ENCODE data around the gene GPR55. TPM values are rescaled to one million over a fixed set of nuclear protein-coding genes. Genes with fewer than 3 reads are reported as not detected.

Gene GPR55
- total RNA-seq, 1 experiment from 2014 or later: not detected

GRCh38 chr2:230956827-230957755 is 32.0 kb upstream of the GPR55 start:
- Histone ChIP-seq H3K4me3 (ENCODE audit: insufficient read depth, low read depth, low read length) (peak overlapping the region; percentile 25), H3K36me3 (replicated peaks; ENCODE audit: control insufficient read depth, insufficient read depth, low read length) (no peaks in the 10 kb centered on the region), H3K27me3 (ENCODE audit: control insufficient read depth, insufficient read depth, low read length) (peaks cover 13% of the 10 kb centered on the region)
- peak; percentile 83 for DNase-seq

- H3K27me3 ChIP-seq (ENCODE audit: control insufficient read depth, insufficient read depth, low read length): peaks cover 13% of the 10 kb centered on the region
- no peaks in the 10 kb centered on the region for H3K36me3 ChIP-seq (replicated peaks; ENCODE audit: control insufficient read depth, insufficient read depth, low read length)
- H3K4me3 ChIP-seq (ENCODE audit: insufficient read depth, low read depth, low read length): no peak overlapping the region
- DNase-seq: no peak
These were observed 30.2 kb upstream of the GPR55 start for GRCh38 chr2:230955163-230955737.

GRCh38 chr2:230954746-230955145 is 29.7 kb upstream of the GPR55 start:
- no peak for DNase-seq
- peaks cover 13% of the 10 kb centered on the region for H3K27me3 ChIP-seq (ENCODE audit: control insufficient read depth, insufficient read depth, low read length)
- H3K36me3 ChIP-seq (replicated peaks; ENCODE audit: control insufficient read depth, insufficient read depth, low read length): no peaks in the 10 kb centered on the region
- no peak overlapping the region for H3K4me3 ChIP-seq (ENCODE audit: insufficient read depth, low read depth, low read length)

GRCh38 chr2:230953845-230954244 is 28.8 kb upstream of the GPR55 start:
- H3K27me3 ChIP-seq (ENCODE audit: control insufficient read depth, insufficient read depth, low read length): peaks cover 13% of the 10 kb centered on the region
- DNase-seq: no peak
- H3K4me3 ChIP-seq (ENCODE audit: insufficient read depth, low read depth, low read length): no peak overlapping the region
- H3K36me3 ChIP-seq (replicated peaks; ENCODE audit: control insufficient read depth, insufficient read depth, low read length): no peaks in the 10 kb centered on the region

GRCh38 chr2:230952226-230952956 is 27.3 kb upstream of the GPR55 start:
- H3K36me3 ChIP-seq (replicated peaks; ENCODE audit: control insufficient read depth, insufficient read depth, low read length): no peaks in the 10 kb centered on the region
- H3K4me3 ChIP-seq (ENCODE audit: insufficient read depth, low read depth, low read length): no peak overlapping the region
- H3K27me3 ChIP-seq (ENCODE audit: control insufficient read depth, insufficient read depth, low read length): peaks cover 3% of the 10 kb centered on the region
- DNase-seq: peak; percentile 13

- DNase-seq: no peak
- H3K27me3 ChIP-seq (ENCODE audit: control insufficient read depth, insufficient read depth, low read length): no peaks in the 10 kb centered on the region; the same call in 1 of the 2 replicates
- H3K36me3 ChIP-seq (replicated peaks; ENCODE audit: control insufficient read depth, insufficient read depth, low read length): no peaks in the 10 kb centered on the region
- no peak overlapping the region for H3K4me3 ChIP-seq (ENCODE audit: insufficient read depth, low read depth, low read length)
These were observed 26.4 kb upstream of the GPR55 start for GRCh38 chr2:230951396-230951795.

GRCh38 chr2:230950874-230951339 is 25.9 kb upstream of the GPR55 start:
- no peaks in the 10 kb centered on the region for H3K36me3 ChIP-seq (replicated peaks; ENCODE audit: control insufficient read depth, insufficient read depth, low read length)
- no peak overlapping the region for H3K4me3 ChIP-seq (ENCODE audit: insufficient read depth, low read depth, low read length)

GRCh38 chr2:230949966-230950873 is 25.2 kb upstream of the GPR55 start:
- no peaks in the 10 kb centered on the region for H3K36me3 ChIP-seq (replicated peaks; ENCODE audit: control insufficient read depth, insufficient read depth, low read length)
- no peaks in the 10 kb centered on the region for H3K27me3 ChIP-seq (ENCODE audit: control insufficient read depth, insufficient read depth, low read length)
- no peak for DNase-seq
- no peak overlapping the region for H3K4me3 ChIP-seq (ENCODE audit: insufficient read depth, low read depth, low read length)

More at GRCh38 chr2:230950874-230951339, 25.9 kb upstream of the GPR55 start:
- no peaks in the 10 kb centered on the region for H3K27me3 ChIP-seq (ENCODE audit: control insufficient read depth, insufficient read depth, low read length)
- no peak for DNase-seq

- Histone ChIP-seq H3K4me3 (ENCODE audit: insufficient read depth, low read depth, low read length) (no peak overlapping the region), H3K27me3 (ENCODE audit: control insufficient read depth, insufficient read depth, low read length) (no peaks in the 10 kb centered on the region), H3K36me3 (replicated peaks; ENCODE audit: control insufficient read depth, insufficient read depth, low read length) (no peaks in the 10 kb centered on the region)
- DNase-seq: peak; percentile 25
These were observed 22.9 kb upstream of the GPR55 start for GRCh38 chr2:230947908-230948365.

- DNase-seq: peak; percentile 20
- Histone ChIP-seq H3K36me3 (replicated peaks; ENCODE audit: control insufficient read depth, insufficient read depth, low read length) (no peaks in the 10 kb centered on the region), H3K27me3 (ENCODE audit: control insufficient read depth, insufficient read depth, low read length) (no peaks in the 10 kb centered on the region), H3K4me3 (ENCODE audit: insufficient read depth, low read depth, low read length) (no peak overlapping the region)
These were observed 22.2 kb upstream of the GPR55 start for GRCh38 chr2:230947235-230947576.

GRCh38 chr2:230946429-230947234 is 21.6 kb upstream of the GPR55 start:
- Histone ChIP-seq H3K27me3 (ENCODE audit: control insufficient read depth, insufficient read depth, low read length) (no peaks in the 10 kb centered on the region), H3K36me3 (replicated peaks; ENCODE audit: control insufficient read depth, insufficient read depth, low read length) (no peaks in the 10 kb centered on the region), H3K4me3 (ENCODE audit: insufficient read depth, low read depth, low read length) (no peak overlapping the region)
- no peak for DNase-seq

GRCh38 chr2:230944757-230945372 is 19.8 kb upstream of the GPR55 start:
- no peaks in the 10 kb centered on the region for H3K36me3 ChIP-seq (replicated peaks; ENCODE audit: control insufficient read depth, insufficient read depth, low read length)
- DNase-seq: peak; percentile 68
- no peaks in the 10 kb centered on the region for H3K27me3 ChIP-seq (ENCODE audit: control insufficient read depth, insufficient read depth, low read length)
- H3K4me3 ChIP-seq (ENCODE audit: insufficient read depth, low read depth, low read length): no peak overlapping the region

GRCh38 chr2:230944123-230944653 is 19.1 kb upstream of the GPR55 start:
- Histone ChIP-seq H3K27me3 (ENCODE audit: control insufficient read depth, insufficient read depth, low read length) (no peaks in the 10 kb centered on the region), H3K4me3 (ENCODE audit: insufficient read depth, low read depth, low read length) (no peak overlapping the region), H3K36me3 (replicated peaks; ENCODE audit: control insufficient read depth, insufficient read depth, low read length) (no peaks in the 10 kb centered on the region)
- peak; percentile 13 for DNase-seq
